Large intestine (tissue), 3 donors: ENCODE data around the gene SPATA13. TPM values are rescaled to one million over a fixed set of nuclear protein-coding genes. Genes with fewer than 3 reads are reported as not detected.
"Not testable (repeated sequence)": the region's sequence is repeated elsewhere in the genome, so short reads cannot be mapped to it uniquely, and the experiment has no call there.

Experiments
- DNase-seq, 2 donors: peaks; one replicate each; pipeline versions ENCODE4 v3.0.0 to v3.0.0-alpha.2; 2013
- H3K27ac ChIP-seq: one replicate; pipeline ENCODE4 v1.5.1; 2013; ENCODE audit warnings: low read length
- H3K27me3 ChIP-seq: 2 replicates; pipeline ENCODE4 v1.6.1; 2013; ENCODE audit warnings: low read length; ENCODE audit not compliant: control insufficient read depth, insufficient read depth
- H3K36me3 ChIP-seq: 2 replicates; pipeline ENCODE4 v1.6.1; 2013; ENCODE audit warnings: low read length; ENCODE audit not compliant: control insufficient read depth, insufficient read depth
- H3K4me1 ChIP-seq: one replicate; pipeline ENCODE4 v1.6.1; 2013; ENCODE audit warnings: low read length; ENCODE audit not compliant: control insufficient read depth, insufficient read depth
- H3K4me3 ChIP-seq: one replicate; pipeline ENCODE4 v1.5.1; 2013; ENCODE audit warnings: low read length
- H3K9me3 ChIP-seq: one replicate; pipeline ENCODE4 v1.6.1; 2013; ENCODE audit warnings: mild to moderate bottlenecking, low read depth, low read length, moderate library complexity; ENCODE audit not compliant: control insufficient read depth
- WGBS: methylation state at CpG from one replicate; pipeline ENCODE4 v1.1.5; 2013; ENCODE audit warnings: low lambda C conversion rate; ENCODE audit not compliant: insufficient coverage; 5-methylcytosine and 5-hydroxymethylcytosine counted together
- polyA plus RNA-seq: library from polyadenylated mRNA; unstranded; fragments of 120-200 nt; gene quantifications from one replicate; pipeline ENCODE4 v1.2.1, GENCODE V29; 2013

SPATA13 gene
- polyA plus RNA-seq, 1 donor: 19.9 TPM

GRCh38 chr13:24307211-24308067, 146.9 kb downstream of the SPATA13 start:
- no peaks in the 10 kb centered on the region for H3K9me3 ChIP-seq
- H3K27me3 ChIP-seq: no peaks in the 10 kb centered on the region
- H3K4me3 ChIP-seq: no peak overlapping the region
- H3K4me1 ChIP-seq: no peaks in the 10 kb centered on the region
- H3K36me3 ChIP-seq: peaks cover 22% of the 10 kb centered on the region
- no peak overlapping the region for H3K27ac ChIP-seq
- WGBS: no CpG with 5 or more reads among the region's 27 CpGs
- DNase-seq: no peak

- Histone ChIP-seq H3K4me1 (no peaks in the 10 kb centered on the region), H3K36me3 (peaks cover 16% of the 10 kb centered on the region), H3K27me3 (no peaks in the 10 kb centered on the region), H3K4me3 (no peak overlapping the region), H3K27ac (no peak overlapping the region), H3K9me3 (no peaks in the 10 kb centered on the region)
- no peak for DNase-seq
- WGBS: no CpG with 5 or more reads among the region's 33 CpGs
These were observed 147.5 kb downstream of the SPATA13 start for GRCh38 chr13:24308068-24308445.

GRCh38 chr13:24308488-24309020, 148.0 kb downstream of the SPATA13 start:
- WGBS: 100% methylated on average over 1 of the region's 37 CpGs
- H3K4me1 ChIP-seq: no peaks in the 10 kb centered on the region
- H3K36me3 ChIP-seq: peaks cover 11% of the 10 kb centered on the region
- H3K27ac ChIP-seq: no peak overlapping the region
- no peaks in the 10 kb centered on the region for H3K27me3 ChIP-seq
- DNase-seq: no peak
- H3K9me3 ChIP-seq: no peaks in the 10 kb centered on the region
- H3K4me3 ChIP-seq: no peak overlapping the region

- not testable (repeated sequence) for H3K4me3 ChIP-seq, H3K27me3 ChIP-seq, H3K9me3 ChIP-seq, H3K4me1 ChIP-seq, DNase-seq, H3K27ac ChIP-seq, H3K36me3 ChIP-seq
- WGBS: no CpG with 5 or more reads among the region's 2 CpGs
These were observed 148.8 kb downstream of the SPATA13 start, which contains the start of gene C1QTNF9 for GRCh38 chr13:24309300-24309699. Gene C1QTNF9 (plus strand): TSS chr13:24309580. CDS start chr13:24316004, 6,424 bp downstream.

GRCh38 chr13:24313439-24313838, 152.9 kb downstream of the SPATA13 start:
- H3K9me3 ChIP-seq: no peaks in the 10 kb centered on the region
- no peaks in the 10 kb centered on the region for H3K36me3 ChIP-seq
- H3K4me3 ChIP-seq: no peak overlapping the region
- H3K27me3 ChIP-seq: no peaks in the 10 kb centered on the region
- no peak overlapping the region for H3K27ac ChIP-seq
- no CpG with 5 or more reads among the region's 5 CpGs for WGBS
- H3K4me1 ChIP-seq: no peaks in the 10 kb centered on the region
- DNase-seq: no peak

GRCh38 chr13:24317835-24318234, 157.3 kb downstream of the SPATA13 start:
- no CpG with 5 or more reads among the region's 10 CpGs for WGBS

GRCh38 chr13:24318878-24319277, 158.4 kb downstream of the SPATA13 start:
- H3K27me3 ChIP-seq, DNase-seq, H3K4me3 ChIP-seq, H3K4me1 ChIP-seq, H3K36me3 ChIP-seq, H3K9me3 ChIP-seq, H3K27ac ChIP-seq: not testable (repeated sequence)
- no CpG with 5 or more reads among the region's 4 CpGs for WGBS

More at GRCh38 chr13:24317835-24318234, 157.3 kb downstream of the SPATA13 start:
- H3K4me3 ChIP-seq, DNase-seq, H3K27me3 ChIP-seq, H3K4me1 ChIP-seq, H3K36me3 ChIP-seq, H3K27ac ChIP-seq, H3K9me3 ChIP-seq: not testable (repeated sequence)

GRCh38 chr13:24319641-24320040, 159.1 kb downstream of the SPATA13 start:
- H3K27me3 ChIP-seq, H3K4me3 ChIP-seq, H3K36me3 ChIP-seq, H3K4me1 ChIP-seq, H3K9me3 ChIP-seq, H3K27ac ChIP-seq, DNase-seq: not testable (repeated sequence)
- no CpG with 5 or more reads among the region's 6 CpGs for WGBS

- H3K4me3 ChIP-seq, H3K27me3 ChIP-seq, DNase-seq, H3K4me1 ChIP-seq, H3K27ac ChIP-seq, H3K36me3 ChIP-seq, H3K9me3 ChIP-seq: not testable (repeated sequence)
- no CpG with 5 or more reads among the region's 8 CpGs for WGBS
These were observed 160.9 kb downstream of the SPATA13 start for GRCh38 chr13:24321416-24321815.

GRCh38 chr13:24322470-24322869, 161.9 kb downstream of the SPATA13 start:
- DNase-seq, H3K36me3 ChIP-seq, H3K9me3 ChIP-seq, H3K27ac ChIP-seq, H3K4me1 ChIP-seq, H3K27me3 ChIP-seq, H3K4me3 ChIP-seq: not testable (repeated sequence)
- WGBS: no CpG with 5 or more reads among the region's 2 CpGs
